ENCODE measurements around the gene ATF7IP2.
"Not testable (repeated sequence)": the region's sequence is repeated elsewhere in the genome, so short reads cannot be mapped to it uniquely, and the experiment has no call there.

ATF7IP2 gene

DNA sequence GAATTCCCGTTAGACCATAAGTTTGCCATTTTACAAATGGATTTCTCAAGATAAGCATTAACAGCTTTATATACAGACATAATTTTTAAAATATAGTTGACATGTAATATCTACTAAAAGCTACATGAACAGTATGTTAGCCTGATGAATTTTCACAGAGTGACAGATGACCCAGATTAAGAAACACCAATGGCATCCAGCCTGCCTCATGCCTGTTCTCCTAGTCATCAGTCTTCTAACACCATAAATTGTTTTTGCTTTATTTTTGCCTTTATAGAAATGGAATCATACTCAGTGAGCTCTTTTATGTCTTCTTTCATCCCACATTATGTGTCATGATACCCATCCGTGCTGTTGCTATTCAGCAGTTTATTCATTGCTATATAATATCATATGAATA is 80.0 kb downstream of the ATF7IP2 start:
- no peak for DNase-seq

GRCh38 chr16:10466313-10466712 is 80.5 kb downstream of the ATF7IP2 start:
- DNase-seq = no peak

DNA sequence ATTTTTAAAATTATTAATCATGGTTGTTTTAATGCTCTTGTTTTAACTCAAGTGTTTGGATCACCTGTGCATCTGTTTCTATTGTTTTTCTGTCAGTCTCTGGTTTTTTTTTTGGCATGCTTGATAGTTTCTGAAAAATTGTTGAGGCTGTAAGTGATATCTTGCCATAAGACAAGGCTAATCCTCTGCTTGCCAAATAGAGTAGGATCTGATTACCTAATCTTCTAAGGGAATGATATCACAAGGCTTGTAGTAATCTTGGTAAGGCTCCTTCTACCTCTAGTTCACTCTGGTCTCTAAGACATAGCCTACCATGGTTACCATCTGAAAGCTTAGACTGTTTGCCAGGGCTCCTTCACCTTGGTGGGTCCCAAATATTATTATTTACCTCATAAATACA is 81.0 kb downstream of the ATF7IP2 start:
- no peak for DNase-seq

GRCh38 chr16:10476636-10477035 is 90.8 kb downstream of the ATF7IP2 start:
- not testable (repeated sequence) for DNase-seq

- DNase-seq = no peak
Observed at GRCh38 chr16:10480151-10480550, 94.3 kb downstream of the ATF7IP2 start.

GRCh38 chr16:10485159-10485558 is 99.3 kb downstream of the ATF7IP2 start:
- no peak for DNase-seq

DNA sequence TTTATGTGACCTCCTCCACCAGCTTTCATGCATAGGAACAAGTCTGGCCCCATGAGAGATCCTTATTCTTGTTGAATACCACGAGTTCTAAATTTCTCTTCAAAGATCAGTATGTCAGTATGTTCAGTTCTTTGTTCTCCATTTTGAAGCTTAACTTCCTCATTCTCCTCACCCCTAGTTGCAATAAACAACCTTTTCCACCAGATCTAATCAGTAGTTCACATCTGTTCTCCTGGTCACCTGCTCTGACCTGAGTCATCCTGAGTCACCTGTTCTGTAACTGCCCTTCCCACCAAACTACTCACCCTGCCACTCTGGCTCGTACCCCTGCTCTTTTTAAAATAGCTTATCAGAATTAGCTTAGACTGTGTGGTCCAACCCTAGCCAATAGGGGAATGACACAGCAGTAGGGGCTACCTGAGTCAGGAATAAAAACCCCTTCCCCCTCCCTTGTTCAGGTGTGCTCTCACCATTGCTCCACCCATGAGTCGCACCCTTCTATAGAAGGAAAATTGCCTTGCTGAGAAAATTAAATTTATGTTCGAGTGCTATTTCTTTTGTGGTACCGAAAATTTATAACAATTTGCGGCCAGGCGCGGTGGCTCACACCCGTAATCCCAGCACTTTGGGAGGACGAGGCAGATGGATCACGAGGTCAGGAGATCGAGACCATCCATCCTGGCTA is 100.0 kb downstream of the ATF7IP2 start:
- DNase-seq = no peak

DNA sequence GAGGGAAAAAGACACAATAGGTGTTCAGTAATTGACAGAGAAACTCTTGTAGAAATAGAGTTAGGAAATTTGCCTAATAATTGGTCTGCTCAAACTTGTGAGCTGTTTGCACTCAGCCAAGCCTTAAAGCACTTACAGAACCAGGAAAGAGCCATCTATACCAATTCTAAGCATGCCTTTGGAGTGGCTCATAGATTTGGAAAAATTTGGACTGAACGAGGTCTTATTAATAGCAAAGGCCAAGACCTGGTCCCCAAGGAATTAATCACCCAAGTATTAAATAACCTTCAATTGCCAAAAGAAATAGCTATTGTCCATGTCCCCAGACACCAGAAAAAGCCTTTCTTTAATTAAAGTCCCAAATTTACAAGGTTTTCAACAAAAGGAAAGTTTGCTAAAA is 104.3 kb downstream of the ATF7IP2 start:
- DNase-seq = no peak

DNA sequence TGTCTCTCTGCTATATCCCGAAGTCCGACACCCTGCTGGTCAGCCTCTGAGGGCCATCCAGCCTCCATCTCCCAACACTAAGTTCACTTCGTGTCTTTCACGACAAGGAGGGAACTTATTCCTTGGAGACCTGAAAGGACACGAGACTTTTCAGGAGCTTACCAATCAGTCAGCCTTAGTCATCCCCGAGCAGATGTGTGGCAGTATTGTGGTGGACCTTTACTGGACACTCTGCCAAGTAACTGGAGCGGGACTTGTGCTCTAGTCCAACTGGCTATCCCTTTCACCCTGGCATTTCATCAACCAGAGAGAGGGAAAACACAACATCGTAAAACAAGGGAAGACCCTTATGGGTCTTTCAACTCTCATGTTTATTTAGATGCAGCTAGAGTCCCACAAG is 107.4 kb downstream of the ATF7IP2 start:
- no peak for DNase-seq

DNA sequence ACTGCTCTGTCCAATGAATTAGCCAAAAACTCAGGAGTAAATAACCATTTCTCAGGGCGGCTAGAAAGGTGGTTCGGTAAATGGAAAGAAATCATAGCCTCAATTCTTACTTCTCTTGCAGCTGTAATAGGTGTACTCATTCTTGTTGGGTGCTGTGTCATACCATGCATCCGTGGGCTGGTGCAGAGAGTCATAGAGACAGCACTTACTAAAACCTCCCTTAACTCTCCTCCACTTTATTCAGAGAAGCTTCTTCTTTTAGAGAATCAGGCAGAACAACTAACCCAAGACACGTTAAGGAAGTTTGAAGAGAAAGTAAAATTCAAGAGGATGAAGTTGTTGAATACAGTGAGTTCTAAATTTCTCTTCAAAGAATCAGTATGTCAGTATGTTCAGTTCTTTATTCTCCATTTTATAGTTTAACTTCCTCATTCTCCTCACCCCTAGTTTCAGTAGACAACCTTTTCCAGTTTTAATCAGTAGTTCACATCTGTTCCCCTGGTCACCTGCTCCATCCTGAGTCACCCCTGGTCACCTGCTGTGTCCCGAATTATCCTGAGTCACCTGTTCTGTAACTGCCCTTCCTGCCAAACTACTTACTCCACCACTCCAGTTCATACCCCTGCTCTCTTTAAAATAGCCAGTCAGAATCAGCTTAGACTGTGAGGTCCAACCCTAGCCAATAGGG is 108.6 kb downstream of the ATF7IP2 start:
- DNase-seq = no peak

DNA sequence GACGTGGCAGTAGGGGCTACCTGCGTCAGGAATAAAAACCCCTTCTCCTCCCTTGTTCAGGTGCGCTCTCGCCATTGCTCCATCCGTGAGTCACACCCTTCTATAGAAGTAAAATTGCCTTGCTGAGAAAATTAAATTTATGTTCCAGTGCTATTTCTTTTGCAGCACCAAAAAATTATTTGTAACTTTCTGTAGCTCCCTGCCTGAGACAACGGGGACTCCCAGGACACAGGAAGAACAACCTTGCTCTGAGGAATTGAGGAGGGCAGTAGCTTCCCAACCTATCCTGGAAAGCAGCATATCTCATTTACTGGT is 109.1 kb downstream of the ATF7IP2 start:
- no peak for DNase-seq

GRCh38 chr16:10497132-10498101 is 111.6 kb downstream of the ATF7IP2 start:
- DNase-seq = no peak

- no peak for DNase-seq
Observed at GRCh38 chr16:10500582-10500981, 114.7 kb downstream of the ATF7IP2 start.

GRCh38 chr16:10501016-10501607 is 115.3 kb downstream of the ATF7IP2 start:
- DNase-seq = no peak

- DNase-seq = no peak
Observed at GRCh38 chr16:10502776-10503175, 116.9 kb downstream of the ATF7IP2 start.

DNA sequence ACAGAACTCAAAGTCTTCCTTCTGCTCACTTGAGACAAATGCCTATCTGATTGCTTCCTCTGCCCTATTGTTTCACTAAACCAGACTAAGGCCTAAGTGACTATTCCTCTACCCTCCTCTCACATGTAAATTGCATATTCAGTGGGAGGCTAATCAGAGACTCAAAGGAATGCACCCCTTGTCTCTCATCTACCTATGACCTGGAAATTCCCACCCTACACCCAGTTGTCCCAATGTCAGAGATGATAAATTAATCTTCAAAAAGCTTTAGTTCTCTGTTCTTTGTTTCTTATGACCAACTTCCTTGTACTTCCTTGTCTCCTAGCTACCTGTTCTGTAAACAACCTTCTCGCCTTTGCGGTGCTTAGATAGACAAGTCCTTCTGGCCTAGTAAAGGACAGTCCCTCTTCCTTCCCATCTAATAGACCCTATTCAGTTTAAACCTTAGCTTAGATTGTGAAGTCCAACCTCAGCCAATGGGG is 118.6 kb downstream of the ATF7IP2 start:
- no peak for DNase-seq

GRCh38 chr16:10505286-10505685 is 119.4 kb downstream of the ATF7IP2 start:
- not testable (repeated sequence) for DNase-seq

- DNase-seq = peak; percentile 48
Observed at GRCh38 chr16:10509534-10510025, 123.7 kb downstream of the ATF7IP2 start.

- DNase-seq = no peak
Observed at GRCh38 chr16:10510279-10510678, 124.4 kb downstream of the ATF7IP2 start.

GRCh38 chr16:10511829-10512228 is 126.0 kb downstream of the ATF7IP2 start:
- DNase-seq = no peak

GRCh38 chr16:10514369-10515055 is 128.7 kb downstream of the ATF7IP2 start:
- DNase-seq = peak; percentile 36

DNA sequence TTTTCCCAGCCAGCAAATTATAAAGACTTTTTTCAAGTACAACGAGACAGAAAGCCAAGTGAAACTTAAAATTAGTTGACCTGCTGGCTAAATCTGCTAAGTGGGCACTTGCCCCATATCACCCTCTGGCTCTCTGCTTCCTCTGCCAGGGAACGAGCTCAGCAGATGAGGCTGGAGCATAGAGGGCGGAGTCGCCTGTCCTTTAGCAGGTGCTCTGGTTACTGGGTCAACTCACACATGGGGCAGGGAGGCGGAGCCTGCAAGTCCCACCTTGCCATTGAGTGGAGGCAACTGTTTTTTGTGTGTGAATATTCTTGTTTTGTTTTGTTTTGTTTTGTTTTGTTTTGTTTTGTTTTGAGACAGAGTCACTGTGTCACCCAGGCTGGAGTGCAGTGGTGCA is 132.0 kb downstream of the ATF7IP2 start:
- DNase-seq = no peak
